GM19351 (cell line): ENCODE results near the gene PTPRN.
"Not testable (repeated sequence)": the region's sequence is repeated elsewhere in the genome, so short reads cannot be mapped to it uniquely, and the experiment has no call there.

Experiments
- ATAC-seq: cut with Tn5 transposase; IDR thresholded peaks from one replicate; pipeline ENCODE4 v1.9.1; 2021; ENCODE audit warnings: mild to moderate bottlenecking, moderate library complexity; ENCODE audit not compliant: unreplicated experiment

Gene PTPRN

GRCh38 chr2:219272356-219272755 lies 36.8 kb downstream of the PTPRN start:
- ATAC-seq, result no peak

- no peak for ATAC-seq
Measured at GRCh38 chr2:219271021-219271420, 38.2 kb downstream of the PTPRN start.

GRCh38 chr2:219270055-219270372 lies 39.2 kb downstream of the PTPRN start:
- ATAC-seq, result no peak

GRCh38 chr2:219269362-219270054 lies 39.7 kb downstream of the PTPRN start:
- ATAC-seq, result no peak

- no peak for ATAC-seq
Measured at GRCh38 chr2:219268294-219268693, 40.9 kb downstream of the PTPRN start.

- no peak for ATAC-seq
Measured at GRCh38 chr2:219266886-219267285, 42.3 kb downstream of the PTPRN start.

GRCh38 chr2:219266232-219266631 lies 43.0 kb downstream of the PTPRN start:
- ATAC-seq, result no peak

- no peak for ATAC-seq
Measured at GRCh38 chr2:219261024-219261855, 48.0 kb downstream of the PTPRN start.

GRCh38 chr2:219258942-219259341 lies 50.3 kb downstream of the PTPRN start:
- ATAC-seq, result not testable (repeated sequence)

- peak; percentile 32 for ATAC-seq
Measured at GRCh38 chr2:219254590-219255201, 54.5 kb downstream of the PTPRN start.

GRCh38 chr2:219253753-219254589 lies 55.2 kb downstream of the PTPRN start, which contains the start of gene TUBA4A:
TSS of gene TUBA4A (minus strand) at chr2:219253918. CDS start at chr2:219253858, 60 bp downstream.
- ATAC-seq, result peak; percentile 56

GRCh38 chr2:219252900-219253752 lies 56.1 kb downstream of the PTPRN start, which contains the start of gene TUBA4B:
TSS of gene TUBA4B (plus strand) at chr2:219253243. CDS start at chr2:219253408, 165 bp downstream.
- ATAC-seq, result peak; percentile 20

GRCh38 chr2:219252570-219252899 lies 56.7 kb downstream of the PTPRN start:
- ATAC-seq, result no peak

- ATAC-seq, result no peak
Measured at GRCh38 chr2:219252084-219252483, 57.1 kb downstream of the PTPRN start.

- ATAC-seq, result no peak
Measured at GRCh38 chr2:219251656-219252055, 57.5 kb downstream of the PTPRN start.

GRCh38 chr2:219250049-219250781 lies 59.0 kb downstream of the PTPRN start:
- no peak for ATAC-seq

GRCh38 chr2:219249203-219249980 lies 59.8 kb downstream of the PTPRN start:
- no peak for ATAC-seq

- ATAC-seq, result no peak
Measured at GRCh38 chr2:219248845-219249202, 60.4 kb downstream of the PTPRN start.
